Hematopoietic multipotent progenitor cell treated with erythropoietin and hydrocortisone succinate and interleukin-3 and kit ligand, for 6 days (in vitro differentiated cells): ENCODE data around the gene MEG3.

Experiments
- DNase-seq: peaks from one replicate; pipeline ENCODE4 v3.0.0-alpha.2; 2015

MEG3 gene

GRCh38 chr14:100851586-100851916 is 25.6 kb downstream of the MEG3 start:
- no peak for DNase-seq

- no peak for DNase-seq
Observed at GRCh38 chr14:100851946-100852620, 26.2 kb downstream of the MEG3 start.

GRCh38 chr14:100854435-100854834 is 28.5 kb downstream of the MEG3 start:
- DNase-seq, result no peak

DNA sequence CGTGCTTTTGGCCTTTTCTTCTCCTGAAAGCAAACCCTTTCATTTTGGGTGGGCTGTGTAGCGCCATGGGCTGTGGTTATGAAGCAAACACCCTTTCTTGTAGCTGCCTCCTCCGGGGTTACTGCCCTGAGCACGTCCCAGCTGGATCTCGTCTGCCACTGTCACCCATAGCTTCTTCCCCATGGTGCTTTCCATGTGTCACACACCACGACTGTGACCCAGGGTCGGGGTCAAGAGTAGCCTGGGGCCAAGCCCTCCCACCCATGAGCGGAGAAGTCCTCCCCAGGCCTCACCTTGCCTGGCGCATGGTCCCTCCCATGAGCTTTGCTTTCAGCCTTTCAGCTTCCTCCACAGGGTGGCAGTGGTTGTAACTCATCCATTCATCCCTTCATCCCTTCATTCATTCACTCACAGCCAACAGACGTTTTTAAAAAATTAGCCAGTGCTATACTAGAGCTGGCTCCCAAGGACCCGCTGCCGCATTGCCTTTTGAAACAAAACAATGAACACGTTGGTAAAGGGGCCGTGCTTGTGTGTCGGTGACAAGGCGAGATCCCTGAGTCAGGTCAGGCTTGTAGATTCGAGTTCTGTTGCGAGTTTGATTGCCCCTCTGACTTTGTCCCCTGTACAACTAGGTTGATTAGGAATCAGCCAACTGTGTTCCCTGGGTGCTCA is 29.5 kb downstream of the MEG3 start:
- DNase-seq, result no peak

DNA sequence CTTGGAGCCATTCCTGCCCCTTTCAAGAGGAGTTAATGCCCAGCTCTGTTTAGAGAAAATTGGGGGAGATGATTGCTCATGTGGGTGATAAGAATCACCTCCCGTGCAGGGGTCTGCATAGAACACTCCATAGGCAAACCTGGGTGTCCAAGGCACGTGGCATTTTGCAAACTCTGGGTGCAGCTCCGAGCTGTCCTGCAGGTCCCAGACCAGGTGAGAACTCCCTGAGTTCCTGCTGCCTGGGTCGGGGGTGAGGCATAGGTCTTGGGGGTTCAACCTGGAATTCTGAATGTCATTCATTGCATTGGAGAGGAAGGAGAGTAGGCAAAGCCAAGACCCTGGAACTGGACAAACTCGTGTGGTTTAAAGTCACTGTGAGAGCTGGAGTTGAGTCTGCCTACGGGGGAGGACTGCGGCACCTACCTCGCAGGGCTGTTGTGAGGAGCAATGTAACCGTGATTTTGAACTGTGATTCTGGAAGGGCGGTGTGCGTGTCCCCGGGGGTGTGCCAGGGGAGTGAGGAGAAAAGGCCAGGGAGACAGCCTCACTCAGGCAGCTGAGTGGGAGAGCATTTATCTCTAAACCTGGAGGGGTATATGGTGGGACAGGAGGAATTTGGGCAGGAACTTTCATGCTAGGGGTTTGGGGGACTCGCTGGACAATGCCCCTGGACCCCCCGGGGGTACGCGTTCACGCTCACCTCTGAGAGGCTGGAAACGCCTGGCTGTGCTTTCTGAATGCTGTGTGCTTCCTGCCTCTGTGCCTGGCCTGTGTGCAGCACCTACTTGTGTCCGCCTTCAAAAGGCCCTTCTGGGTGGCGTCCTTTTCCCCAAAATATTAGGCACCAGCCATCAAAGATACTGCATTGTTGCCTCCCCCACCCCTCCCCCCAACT is 30.4 kb downstream of the MEG3 start:
- no peak for DNase-seq

DNA sequence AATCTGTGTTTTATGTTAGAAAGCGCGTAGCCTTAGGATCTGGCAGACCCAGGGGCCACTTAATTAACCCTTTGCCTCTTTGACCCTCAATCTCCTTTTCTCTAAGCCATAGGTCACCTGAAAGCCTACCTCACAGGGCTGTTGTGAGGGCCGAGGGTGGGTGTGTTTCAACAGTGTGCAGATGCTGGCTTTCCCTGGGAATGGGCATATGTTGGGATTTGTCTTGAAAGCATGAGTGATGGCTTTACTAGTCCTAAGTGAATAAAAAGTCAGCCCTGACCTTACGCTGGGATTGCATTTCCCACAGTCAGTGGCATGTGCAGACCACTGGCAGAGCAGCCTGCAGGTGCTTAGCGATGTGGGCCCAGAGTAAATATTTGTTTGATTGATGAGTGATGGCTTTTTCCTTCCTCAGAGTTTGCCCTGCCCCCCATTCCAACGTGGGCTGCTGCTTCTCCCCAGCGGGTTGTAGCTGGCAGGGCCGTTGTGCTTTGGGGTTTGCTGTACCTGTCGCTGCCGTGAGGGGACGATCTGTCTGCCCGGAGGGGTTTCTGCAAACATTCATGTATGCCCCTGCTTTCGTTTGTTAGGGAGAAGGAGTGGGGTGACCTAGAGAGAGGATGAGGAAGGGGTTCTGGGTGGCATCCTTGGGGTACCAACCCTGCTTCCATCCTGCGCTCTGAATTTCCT is 31.5 kb downstream of the MEG3 start:
- DNase-seq, result no peak

DNA sequence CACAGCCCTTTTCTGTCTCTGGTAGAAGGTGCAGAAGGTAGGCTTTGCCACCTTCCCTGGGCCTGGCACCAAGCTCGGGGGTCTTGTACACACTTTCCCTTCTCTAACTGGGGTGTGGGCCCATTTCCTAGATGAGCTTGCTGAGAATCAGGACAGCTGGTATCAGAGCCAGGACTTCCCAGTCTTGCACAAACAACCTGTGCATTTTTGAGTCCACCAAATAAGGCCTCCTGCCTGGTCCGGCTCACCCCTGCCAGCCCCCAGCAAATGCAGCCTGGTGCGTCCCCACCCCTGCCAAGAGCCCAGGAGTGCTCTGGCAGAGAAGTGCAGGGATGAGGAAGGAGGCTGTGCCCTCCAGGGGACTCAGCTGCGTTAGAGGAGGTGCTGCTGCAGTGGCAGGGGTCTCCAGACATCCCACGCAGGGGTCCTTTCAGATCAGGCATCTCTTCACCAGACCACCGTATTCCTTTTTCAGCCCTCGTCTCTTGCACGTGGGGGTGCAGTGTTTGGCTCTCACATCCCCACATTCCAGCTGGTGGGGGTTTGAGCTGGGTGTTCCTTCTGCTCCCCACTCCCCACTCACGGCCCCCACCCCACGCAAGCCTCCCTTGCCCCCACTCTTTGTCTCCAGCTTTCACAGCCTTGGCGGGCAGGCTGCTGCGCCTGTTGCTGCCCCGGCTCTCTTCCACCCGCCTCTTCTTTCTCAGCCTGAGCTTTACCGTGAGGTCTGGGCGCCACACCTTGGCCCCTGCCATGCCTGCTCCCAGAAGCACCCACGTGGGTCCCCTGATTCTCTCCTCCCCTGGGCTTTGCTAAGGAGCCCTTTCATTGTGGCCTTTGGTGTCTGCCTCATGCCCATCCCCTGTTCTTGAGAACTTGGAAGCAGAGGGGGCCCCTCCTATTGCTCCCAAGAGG is 32.3 kb downstream of the MEG3 start:
- DNase-seq, result no peak

DNA sequence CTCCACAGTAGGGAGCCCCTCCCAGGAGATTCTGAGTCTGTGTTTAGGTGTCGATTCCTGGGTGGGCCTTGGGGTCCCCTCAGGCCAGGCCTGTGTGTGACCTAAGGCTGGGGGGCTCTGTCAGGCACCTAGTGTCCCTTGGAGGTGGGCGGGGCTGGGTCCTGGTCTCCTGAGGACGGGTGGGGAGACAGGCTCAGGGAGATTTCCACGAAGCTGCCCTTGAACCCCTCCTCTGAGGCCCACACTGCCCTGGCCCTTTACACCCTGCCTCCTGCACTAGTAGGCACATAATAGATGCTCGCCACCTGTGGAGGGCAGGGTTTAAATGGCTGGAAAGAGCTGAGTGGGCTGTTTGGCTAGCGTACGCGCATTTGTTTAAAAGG is 32.9 kb downstream of the MEG3 start:
- no peak for DNase-seq

GRCh38 chr14:100859781-100860180 is 33.9 kb downstream of the MEG3 start:
- DNase-seq, result no peak

GRCh38 chr14:100860556-100861187 is 34.8 kb downstream of the MEG3 start:
- DNase-seq, result no peak

DNA sequence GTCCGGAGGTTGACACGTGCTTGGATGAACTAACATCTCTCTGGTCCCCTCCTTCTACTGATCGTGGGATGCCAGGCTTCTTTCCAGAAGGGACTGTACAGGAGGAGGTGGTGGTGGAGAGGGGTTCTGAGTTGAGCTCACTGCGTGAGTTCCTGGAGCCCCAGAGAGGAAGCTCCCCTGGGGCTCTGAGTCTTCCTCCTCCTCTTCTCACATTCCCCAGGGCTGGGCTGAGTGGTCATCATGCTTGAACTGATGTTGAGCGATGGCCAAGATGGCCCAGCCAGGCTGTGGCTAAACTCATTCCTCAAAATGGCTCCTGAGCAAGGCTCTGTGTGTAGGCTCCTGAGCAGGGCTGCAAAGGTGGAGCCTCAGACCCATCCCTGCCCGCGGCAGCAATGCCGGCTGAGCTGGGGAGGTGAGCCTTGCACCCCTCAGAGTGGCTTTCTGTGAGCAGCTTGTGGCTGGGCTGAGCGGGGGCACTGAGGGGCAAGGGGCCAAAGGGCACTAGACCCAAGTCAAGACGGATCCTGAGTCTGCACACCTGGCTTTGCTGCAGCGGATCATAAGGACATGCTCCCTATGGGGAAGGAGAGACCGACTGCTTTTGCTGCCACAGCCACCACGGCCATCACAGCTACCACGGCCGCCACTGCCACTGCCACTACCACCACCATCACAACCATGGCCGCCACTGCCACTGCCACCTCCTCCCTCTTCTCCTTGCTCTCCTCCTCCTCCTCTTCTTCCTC is 35.4 kb downstream of the MEG3 start:
- DNase-seq, result no peak

GRCh38 chr14:100861937-100862247 is 36.0 kb downstream of the MEG3 start:
- DNase-seq, result no peak

- DNase-seq, result no peak
Observed at GRCh38 chr14:100862277-100862676, 36.4 kb downstream of the MEG3 start.

DNA sequence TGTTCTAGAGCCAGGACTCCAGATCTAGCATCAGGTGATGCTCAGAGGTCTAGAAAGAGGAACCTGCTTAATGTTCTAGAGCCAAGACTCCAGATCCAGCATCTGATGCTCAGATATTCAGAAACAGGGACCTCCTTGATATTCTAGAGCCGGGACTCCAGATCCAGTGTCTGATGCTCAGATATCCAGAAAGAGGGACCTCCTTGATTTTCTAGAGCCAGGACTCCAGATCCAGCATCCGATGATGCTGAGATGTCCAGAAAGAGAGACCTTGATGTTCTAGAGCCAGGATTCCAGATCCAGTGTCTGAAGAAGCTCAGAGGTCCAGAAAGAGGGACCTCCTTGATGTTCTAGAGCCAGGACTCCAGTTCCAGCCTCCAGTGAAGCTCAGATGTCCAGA is 36.9 kb downstream of the MEG3 start:
- no peak for DNase-seq

- no peak for DNase-seq
Observed at GRCh38 chr14:100864206-100864605, 38.3 kb downstream of the MEG3 start.

- DNase-seq, result no peak
Observed at GRCh38 chr14:100864960-100865681, 39.2 kb downstream of the MEG3 start.

GRCh38 chr14:100865682-100866591 is 40.0 kb downstream of the MEG3 start:
- DNase-seq, result no peak

GRCh38 chr14:100866666-100867630 is 41.0 kb downstream of the MEG3 start:
- no peak for DNase-seq
